Endothelial cell of umbilical vein (primary cell): ENCODE measurements around the gene MAPKBP1. TPM values are rescaled to one million over a fixed set of nuclear protein-coding genes. Genes with fewer than 3 reads are reported as not detected.

Experiments
- BruUV-seq: library from RNA; stranded (reverse); fragments of 400-500 nt; replicated peaks from 2 replicates; lab custom pipeline; 2021; lab: Mats Ljungman, UMichigan
- CTCF ChIA-PET: fragments of 300-600, 350-600 bp; sonication (Branson Sonifier 250); formaldehyde crosslinking; loops from one replicate; lab custom pipeline; 2021; ENCODE audit warnings: antibody characterized with exemption, inconsistent platforms; lab: Charles Lee
- POLR2A ChIA-PET: fragments of 300-600, 350-600 bp; sonication (Branson Sonifier 250); formaldehyde crosslinking; loops from one replicate; lab custom pipeline; 2021; ENCODE audit warnings: antibody characterized with exemption, inconsistent platforms; lab: Charles Lee
- DNase-seq: peaks from one replicate; pipeline ENCODE4 v3.0.0-alpha.2; 2011; ENCODE audit warnings: low read depth, low spot score
- FAIRE-seq: peaks from 2 replicates; lab custom pipeline; 2011; peaks lifted over from hg19 to GRCh38; lab: Jason Lieb, UNC
- H2AFZ ChIP-seq: 2 replicates; pipeline ENCODE4 v1.6.0; 2012; ENCODE audit warnings: low read depth, low read length, control low read depth, inconsistent platforms
- H3K27ac ChIP-seq: 2 replicates; pipeline ENCODE4 v1.5.1; 2011; ENCODE audit warnings: low read depth, mild to moderate bottlenecking, control low read depth, low read length, moderate library complexity; ENCODE audit not compliant: insufficient read depth
- H3K27me3 ChIP-seq, 2 experiments: 2 replicates each; pipeline versions ENCODE4 v1.6.0 to v1.6.1; 2011; ENCODE audit warnings: low read length in 2 of 2, mixed read lengths in 1 of 2; ENCODE audit not compliant: control insufficient read depth in 2 of 2, insufficient read depth in 2 of 2
- H3K36me3 ChIP-seq, 2 experiments: 2 replicates in 1 of 2; 3 replicates in 1 of 2; pipeline ENCODE4 v1.5.1; 2011; ENCODE audit warnings: low read length in 2 of 2, mild to moderate bottlenecking in 1 of 2, moderate library complexity in 1 of 2; ENCODE audit not compliant: control insufficient read depth in 2 of 2, insufficient read depth in 2 of 2; ENCODE audit errors: extremely low read depth in 1 of 2
- H3K4me1 ChIP-seq: 3 replicates; pipeline ENCODE4 v1.5.1; 2011; ENCODE audit warnings: mild to moderate bottlenecking, low read length; ENCODE audit not compliant: control insufficient read depth, insufficient read depth; ENCODE audit errors: extremely low read depth
- H3K4me2 ChIP-seq: 2 replicates; pipeline ENCODE4 v1.6.1; 2011; ENCODE audit warnings: low read length, control low read depth, mixed read lengths; ENCODE audit not compliant: insufficient read depth
- H3K4me3 ChIP-seq, 3 experiments: fragments of 200-600 bp in 1 of 3; sonication (generic), shearing (Covaris generic) in 1 of 3; replicated peaks in 1 of 3; 2 replicates each; pipeline ENCODE4 v1.5.1; 2011 to 2016; ENCODE audit warnings: control low read depth in 3 of 3, low read length in 3 of 3, mild to moderate bottlenecking in 2 of 3, inconsistent platforms in 1 of 3, low read depth in 1 of 3, moderate library complexity in 1 of 3; ENCODE audit not compliant: insufficient read depth in 1 of 3
- H3K79me2 ChIP-seq: 2 replicates; pipeline ENCODE4 v1.6.0; 2012; ENCODE audit warnings: low read length, inconsistent platforms; ENCODE audit not compliant: control insufficient read depth, insufficient read depth
- H3K9ac ChIP-seq: replicated peaks from 2 replicates; pipeline ENCODE3; 2011; ENCODE audit warnings: low read length, control low read depth; ENCODE audit not compliant: insufficient read depth; ENCODE audit errors: extremely low read depth
- H3K9me1 ChIP-seq: replicated peaks from 3 replicates; pipeline ENCODE4 v1.6.0; 2011; ENCODE audit warnings: mild to moderate bottlenecking, low read length; ENCODE audit not compliant: control insufficient read depth, insufficient read depth; ENCODE audit errors: extremely low read depth
- H3K9me3 ChIP-seq: replicated peaks from 2 replicates; pipeline ENCODE4 v1.5.1; 2012; ENCODE audit warnings: low read length, inconsistent platforms; ENCODE audit not compliant: control insufficient read depth, insufficient read depth
- H4K20me1 ChIP-seq: replicated peaks from 2 replicates; pipeline ENCODE3; 2011; ENCODE audit warnings: mild to moderate bottlenecking, low read length; ENCODE audit not compliant: control insufficient read depth, insufficient read depth; ENCODE audit errors: extremely low read depth
- EZH2 ChIP-seq: IDR thresholded peaks from 2 replicates; pipeline ENCODE4 v1.6.1; 2012; ENCODE audit warnings: borderline replicate concordance, low read depth, mild to moderate bottlenecking, moderate library complexity, low read length, inconsistent platforms; ENCODE audit not compliant: severe bottlenecking
- FOS ChIP-seq: IDR thresholded peaks from 2 replicates; pipeline ENCODE4 v1.6.1; 2011; ENCODE audit warnings: mild to moderate bottlenecking, low read length, moderate library complexity, borderline replicate concordance; ENCODE audit not compliant: insufficient read depth
- GATA2 ChIP-seq: IDR thresholded peaks from 2 replicates; pipeline ENCODE4 v1.7.0; 2011; ENCODE audit warnings: low read depth, mild to moderate bottlenecking, moderate library complexity, mixed read lengths, low read length; ENCODE audit not compliant: insufficient read length, insufficient read depth
- JUN ChIP-seq: IDR thresholded peaks from 2 replicates; pipeline ENCODE4 v1.6.1; 2011; ENCODE audit warnings: borderline replicate concordance, low read depth; ENCODE audit not compliant: insufficient read length, insufficient read depth
- MYC ChIP-seq: IDR thresholded peaks from one replicate; pipeline ENCODE4 v1.6.1; 2011; ENCODE audit warnings: mild to moderate bottlenecking, low read depth, low read length
- POLR2A ChIP-seq: IDR thresholded peaks from 2 replicates; pipeline ENCODE4 v1.6.1; 2012; ENCODE audit warnings: low read depth, mild to moderate bottlenecking, control low read depth, low read length
- POLR2AphosphoS5 ChIP-seq: IDR thresholded peaks from 2 replicates; pipeline ENCODE4 v1.6.1; 2012; ENCODE audit warnings: low read depth, mild to moderate bottlenecking, control low read depth, low read length, moderate library complexity; ENCODE audit not compliant: insufficient read depth
- dilution Hi-C: fragments of 300-500 bp; cut with MboI; formaldehyde crosslinking; loops from one replicate; pipeline ENCODE4 v1.15.0; 2019; ENCODE audit warnings: low sequenced_read_pairs; ENCODE audit not compliant: extremely low pct_ligation_motif_present
- intact Hi-C: fragments of 100-400 bp; cut with micrococcal nuclease; formaldehyde crosslinking; loops from one replicate; pipeline ENCODE4 v1.10.0; 2022
- polyA plus RNA-seq, 4 experiments: library from polyadenylated mRNA; depleted of rRNA in 3 of 4; stranded (reverse) in 3 of 4; unstranded in 1 of 4; fragments of >200 nt; gene quantifications; 2 replicates each; pipeline versions ENCODE4 v1.2.1 to v1.2.3, GENCODE V29; 2011 to 2012; ENCODE audit warnings: missing spikeins in 1 of 4
- total RNA-seq: library from RNA; stranded (reverse); gene quantifications from 2 replicates; pipeline ENCODE4 v1.2.3, GENCODE V29; 2021
- TF ChIP-seq, protein P1 (sequence below): IDR thresholded peaks from 2 replicates; pipeline ENCODE4 v1.6.1; 2011; ENCODE audit not compliant: insufficient read depth, insufficient read length
- TF ChIP-seq, protein P2 (sequence below), 2 donors: IDR thresholded peaks; 1 replicate in 1 of 2; 2 replicates in 1 of 2; pipeline ENCODE4 v1.5.1; 2011; ENCODE audit warnings: low read length in 2 of 2, mild to moderate bottlenecking in 2 of 2, moderate library complexity in 2 of 2, control low read depth in 1 of 2, inconsistent platforms in 1 of 2, low read depth in 1 of 2; ENCODE audit not compliant: insufficient read depth in 1 of 2; ENCODE audit errors: extremely low read depth in 1 of 2

The MAPKBP1 gene
- total and polyA plus RNA-seq, 2 donors (not counting 3 experiments of a cell fraction or from before 2014, with no cell fraction given), result 12.3 to 55.8 TPM

DNA sequence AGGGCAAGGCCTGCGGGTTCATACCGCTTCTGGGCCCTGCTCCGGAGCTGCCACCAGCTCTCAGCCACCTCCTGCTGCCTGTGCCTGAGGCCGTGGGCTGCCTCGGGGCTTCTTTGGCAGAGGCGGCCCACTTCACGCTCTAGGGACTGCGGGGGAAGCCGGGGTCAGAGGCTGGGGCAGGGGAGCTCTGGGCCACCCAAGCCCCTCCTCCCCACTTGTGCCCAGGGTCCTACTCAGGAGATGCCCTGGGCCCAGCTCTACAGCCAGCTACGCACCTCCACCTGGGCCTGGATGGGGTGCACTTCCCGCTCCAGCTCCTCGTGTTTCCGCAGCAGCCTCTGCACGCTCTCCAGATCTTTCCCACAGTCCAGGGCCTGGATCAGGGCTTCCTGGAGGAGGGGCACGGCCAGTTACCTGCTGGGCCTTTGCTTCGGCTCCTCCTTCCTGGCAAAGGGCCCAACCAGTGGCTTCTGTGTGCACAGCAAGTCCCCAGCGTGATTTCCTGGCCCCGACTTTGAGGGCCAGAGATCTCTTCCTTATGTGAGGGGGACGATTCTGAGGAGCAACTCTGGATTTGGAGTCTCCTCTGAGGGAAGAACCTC is 88.3 kb downstream of the MAPKBP1 start:
- no peaks in the 10 kb centered on the region for H3K9me1 ChIP-seq
- intact Hi-C loops, result no loop called here
- no peak overlapping the region for H3K4me3 ChIP-seq
- no peak for DNase-seq
- peaks cover 8 to 29% of the 10 kb centered on the region in 2 experiments for H3K36me3 ChIP-seq
- TF ChIP-seq, protein P1, sequence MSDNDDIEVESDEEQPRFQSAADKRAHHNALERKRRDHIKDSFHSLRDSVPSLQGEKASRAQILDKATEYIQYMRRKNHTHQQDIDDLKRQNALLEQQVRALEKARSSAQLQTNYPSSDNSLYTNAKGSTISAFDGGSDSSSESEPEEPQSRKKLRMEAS, result no peak
- no peak for TF ChIP-seq JUN
- TF ChIP-seq FOS, result no peak
- TF ChIP-seq POLR2A, result no peak
- no peak for TF ChIP-seq GATA2
- no peak for TF ChIP-seq MYC
- no peak for TF ChIP-seq EZH2
- no peak for TF ChIP-seq POLR2AphosphoS5
- TF ChIP-seq, protein P2, sequence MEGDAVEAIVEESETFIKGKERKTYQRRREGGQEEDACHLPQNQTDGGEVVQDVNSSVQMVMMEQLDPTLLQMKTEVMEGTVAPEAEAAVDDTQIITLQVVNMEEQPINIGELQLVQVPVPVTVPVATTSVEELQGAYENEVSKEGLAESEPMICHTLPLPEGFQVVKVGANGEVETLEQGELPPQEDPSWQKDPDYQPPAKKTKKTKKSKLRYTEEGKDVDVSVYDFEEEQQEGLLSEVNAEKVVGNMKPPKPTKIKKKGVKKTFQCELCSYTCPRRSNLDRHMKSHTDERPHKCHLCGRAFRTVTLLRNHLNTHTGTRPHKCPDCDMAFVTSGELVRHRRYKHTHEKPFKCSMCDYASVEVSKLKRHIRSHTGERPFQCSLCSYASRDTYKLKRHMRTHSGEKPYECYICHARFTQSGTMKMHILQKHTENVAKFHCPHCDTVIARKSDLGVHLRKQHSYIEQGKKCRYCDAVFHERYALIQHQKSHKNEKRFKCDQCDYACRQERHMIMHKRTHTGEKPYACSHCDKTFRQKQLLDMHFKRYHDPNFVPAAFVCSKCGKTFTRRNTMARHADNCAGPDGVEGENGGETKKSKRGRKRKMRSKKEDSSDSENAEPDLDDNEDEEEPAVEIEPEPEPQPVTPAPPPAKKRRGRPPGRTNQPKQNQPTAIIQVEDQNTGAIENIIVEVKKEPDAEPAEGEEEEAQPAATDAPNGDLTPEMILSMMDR (IDR thresholded peaks at IDR 0.05; ENCODE audit: extremely low read depth in 1 of 2, insufficient read depth in 1 of 2, low read depth in 1 of 2, low read length in 2 of 2), result no peak
- no peaks in the 10 kb centered on the region for H3K4me1 ChIP-seq
- no peak overlapping the region for H2AFZ ChIP-seq
- H3K9ac ChIP-seq, result no peak overlapping the region
- no TSS peak for BruUV-seq
- no peaks in the 10 kb centered on the region for H3K27me3 ChIP-seq
- ChIA-PET POLR2A (no interaction called here), CTCF (interaction anchor here (1.5 to 2.3 kb wide), 2 partner anchors 11 to 19 kb away, joined by 3 to 12 read pairs; no protein-coding TSS in a partner anchor)
- dilution Hi-C loops, result no loop called here
- no peak overlapping the region for H3K4me2 ChIP-seq
- H3K79me2 ChIP-seq, result no peaks in the 10 kb centered on the region
- FAIRE-seq, result no peak
- H3K27ac ChIP-seq, result no peak overlapping the region
- no peaks in the 10 kb centered on the region for H3K9me3 ChIP-seq
- H4K20me1 ChIP-seq, result no peaks in the 10 kb centered on the region
